ENCODE measurements around the gene BET1. TPM values are rescaled to one million over a fixed set of nuclear protein-coding genes. Genes with fewer than 3 reads are reported as not detected.

BET1 gene
- total and polyA plus RNA-seq, 2 of the 8 experiments (the other 6 are each of a cell fraction or from before 2014, with no cell fraction given): 20.6 to 31.7 TPM

DNA sequence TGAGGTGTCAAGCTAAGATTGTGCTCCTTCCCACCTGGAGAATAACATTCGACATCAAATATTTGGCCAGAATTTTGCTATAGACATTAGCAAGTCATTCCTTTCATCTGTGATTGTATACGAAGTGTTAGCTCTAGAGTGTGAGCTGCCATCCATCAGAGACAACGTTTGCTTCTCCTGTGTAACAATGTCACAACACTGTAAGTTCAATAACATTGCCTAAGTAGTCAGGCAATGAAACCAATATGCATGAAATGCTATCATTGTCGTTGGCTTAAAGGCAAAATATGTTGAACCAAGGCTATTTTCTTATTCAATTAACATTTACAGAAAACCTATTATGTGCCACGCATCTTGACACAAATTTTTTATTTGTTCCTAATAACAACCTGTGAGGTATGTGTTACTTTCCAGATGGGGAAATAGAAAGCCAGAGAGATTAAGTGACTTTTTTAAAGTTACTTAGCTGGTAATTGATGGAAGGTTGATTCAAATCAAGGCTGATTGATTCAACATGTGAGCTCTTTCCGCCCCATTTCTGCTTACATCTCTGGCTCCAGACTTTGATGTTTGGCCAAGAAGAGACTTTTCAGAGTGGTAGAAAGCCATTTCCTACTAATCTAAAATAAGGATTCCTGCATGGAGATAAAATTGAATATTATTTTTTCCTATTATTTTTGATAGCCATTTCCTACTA is 32.0 kb downstream of the BET1 start (continued):
- TF ChIP-seq HDAC2 (IDR thresholded peaks at IDR 0.05; ENCODE audit: borderline replicate concordance in 1 of 2, low read depth in 2 of 2, low read length in 2 of 2): no peak
- TF ChIP-seq ATF3 (IDR thresholded peaks at IDR 0.05; ENCODE audit: insufficient read depth, low read depth, low read length): no peak
- no peak for TF ChIP-seq SP4 (IDR thresholded peaks at IDR 0.05; ENCODE audit: low read length)
- TF ChIP-seq CREB1 (IDR thresholded peaks at IDR 0.05): no peak
